Endothelial cell (in vitro differentiated cells): ENCODE results near the gene FXN. TPM values are rescaled to one million over a fixed set of nuclear protein-coding genes. Genes with fewer than 3 reads are reported as not detected.
A peak's percentile ranks its signal among the peaks of the same experiment; 100 is the strongest.

Source experiments
- DNase-seq: peaks from one replicate; pipeline ENCODE4 v3.0.0; 2021; ENCODE audit warnings: low spot score
- H3K27ac Mint-ChIP-seq: one replicate; pipeline ENCODE4 v1.8.0; 2021; ENCODE audit warnings: mixed read lengths, inconsistent platforms; ENCODE audit not compliant: unreplicated experiment
- H3K27me3 Mint-ChIP-seq: one replicate; pipeline ENCODE4 v1.8.0; 2021; ENCODE audit warnings: mild to moderate bottlenecking, moderate library complexity, mixed read lengths, inconsistent platforms; ENCODE audit not compliant: unreplicated experiment
- H3K36me3 Mint-ChIP-seq: one replicate; pipeline ENCODE4 v1.8.0; 2021; ENCODE audit warnings: mild to moderate bottlenecking, low read depth, mixed read lengths, inconsistent platforms; ENCODE audit not compliant: unreplicated experiment
- H3K4me1 Mint-ChIP-seq: one replicate; pipeline ENCODE4 v1.8.0; 2021; ENCODE audit warnings: mild to moderate bottlenecking, mixed read lengths, inconsistent platforms; ENCODE audit not compliant: unreplicated experiment
- H3K4me3 Mint-ChIP-seq: one replicate; pipeline ENCODE4 v1.8.0; 2021; ENCODE audit warnings: mild to moderate bottlenecking, mixed read lengths, inconsistent platforms; ENCODE audit not compliant: unreplicated experiment
- H3K9me3 Mint-ChIP-seq: one replicate; pipeline ENCODE4 v1.8.0; 2021; ENCODE audit warnings: mixed read lengths, inconsistent platforms; ENCODE audit not compliant: unreplicated experiment
- CTCF ChIP-seq: fragments of 200-600 bp; sonication (generic); IDR thresholded peaks from one replicate; pipeline ENCODE4 v1.5.0; 2021; ENCODE audit warnings: antibody characterized with exemption; ENCODE audit not compliant: unreplicated experiment
- total RNA-seq: library from RNA; stranded (reverse); fragmentation: NEBNext Ultra II Directional; extraction: Animal tissue kit (Norgen Biotek cat#: 25700); gene quantifications from one replicate; pipeline ENCODE4 v1.2.1, GENCODE V29; 2021; ENCODE audit not compliant: unreplicated experiment

Gene FXN
- total RNA-seq, 1 donor from 2014 or later, result 14.4 TPM

GRCh38 chr9:69079186-69079585, 43.6 kb downstream of the FXN start:
- Mint-ChIP-seq H3K27me3 (no peaks in the 10 kb centered on the region), H3K4me3 (no peak overlapping the region), H3K9me3 (no peaks in the 10 kb centered on the region), H3K4me1 (peaks cover 12% of the 10 kb centered on the region), H3K27ac (no peak overlapping the region), H3K36me3 (no peaks in the 10 kb centered on the region)
- no peak for DNase-seq
- no peak for TF ChIP-seq CTCF

GRCh38 chr9:69081261-69081660, 45.7 kb downstream of the FXN start:
- Mint-ChIP-seq H3K9me3 (no peaks in the 10 kb centered on the region), H3K4me3 (no peak overlapping the region), H3K4me1 (peaks cover 12% of the 10 kb centered on the region), H3K36me3 (no peaks in the 10 kb centered on the region), H3K27me3 (no peaks in the 10 kb centered on the region), H3K27ac (no peak overlapping the region)
- DNase-seq, result no peak
- no peak for TF ChIP-seq CTCF

- peaks cover 15% of the 10 kb centered on the region for H3K4me1 Mint-ChIP-seq
- no peaks in the 10 kb centered on the region for H3K36me3 Mint-ChIP-seq
- H3K4me3 Mint-ChIP-seq, result no peak overlapping the region
- DNase-seq, result no peak
- peak overlapping the region; percentile 72 for H3K27ac Mint-ChIP-seq
- no peaks in the 10 kb centered on the region for H3K9me3 Mint-ChIP-seq
- no peak for TF ChIP-seq CTCF
- no peaks in the 10 kb centered on the region for H3K27me3 Mint-ChIP-seq
Observed at GRCh38 chr9:69083321-69083720, 47.8 kb downstream of the FXN start.

GRCh38 chr9:69085569-69086283, 50.2 kb downstream of the FXN start:
- Mint-ChIP-seq H3K36me3 (no peaks in the 10 kb centered on the region), H3K27ac (no peak overlapping the region), H3K4me1 (peaks cover 37% of the 10 kb centered on the region), H3K9me3 (no peaks in the 10 kb centered on the region), H3K4me3 (no peak overlapping the region), H3K27me3 (no peaks in the 10 kb centered on the region)
- DNase-seq, result no peak
- no peak for TF ChIP-seq CTCF

GRCh38 chr9:69086312-69086711, 50.8 kb downstream of the FXN start:
- Mint-ChIP-seq H3K36me3 (no peaks in the 10 kb centered on the region), H3K27ac (no peak overlapping the region), H3K4me3 (no peak overlapping the region), H3K9me3 (no peaks in the 10 kb centered on the region), H3K4me1 (peaks cover 43% of the 10 kb centered on the region), H3K27me3 (no peaks in the 10 kb centered on the region)
- TF ChIP-seq CTCF, result no peak
- no peak for DNase-seq
